Panc1 (cell line): ENCODE data around the gene CSNK1G2. TPM values are rescaled to one million over a fixed set of nuclear protein-coding genes. Genes with fewer than 3 reads are reported as not detected.

Source experiments
- ATAC-seq: fragments of 200-7000 bp; cut with Tn5 transposase; 2 replicates; pipeline ENCODE4 v1.9.1; 2020; ENCODE audit warnings: mild to moderate bottlenecking, moderate library complexity
- BruUV-seq: library from RNA; stranded (reverse); fragments of 400-500 nt; replicated peaks from 2 replicates; lab custom pipeline; 2021; lab: Mats Ljungman, UMichigan
- CTCF ChIA-PET: fragments of 300-600 bp; sonication (Branson Sonifier 250); formaldehyde crosslinking; loops from one replicate; lab custom pipeline; 2022; ENCODE audit warnings: antibody characterized with exemption; lab: Charles Lee
- POLR2A ChIA-PET: fragments of 300-600 bp; sonication (Branson Sonifier 250); formaldehyde crosslinking; loops from one replicate; lab custom pipeline; 2022; ENCODE audit warnings: antibody characterized with exemption; lab: Charles Lee
- DNase-seq: peaks from one replicate; pipeline ENCODE4 v3.0.0-alpha.2; 2010; ENCODE audit warnings: low read depth, low spot score
- H3K27ac ChIP-seq: 2 replicates; pipeline ENCODE4 v1.5.1; 2011; ENCODE audit warnings: mild to moderate bottlenecking, low read length, inconsistent platforms
- H3K27me3 ChIP-seq: fragments of 200-500 bp; sonication (Bioruptor generic); 2 replicates; pipeline ENCODE4 v1.6.0; 2014; ENCODE audit warnings: low read length, inconsistent platforms; ENCODE audit not compliant: control insufficient read depth, insufficient read depth
- H3K36me3 ChIP-seq: fragments of 200-500 bp; sonication (Bioruptor generic); 2 replicates; pipeline ENCODE4 v1.5.1; 2014; ENCODE audit warnings: inconsistent platforms, mild to moderate bottlenecking, low read length, moderate library complexity; ENCODE audit not compliant: control insufficient read depth, insufficient read depth
- H3K4me1 ChIP-seq: 2 replicates; pipeline ENCODE4 v1.5.1; 2011; ENCODE audit warnings: inconsistent platforms, mild to moderate bottlenecking, low read length, moderate library complexity; ENCODE audit not compliant: control insufficient read depth, insufficient read depth
- H3K4me3 ChIP-seq, 2 experiments: 2 replicates each; pipeline ENCODE4 v1.5.1; 2011 to 2012; ENCODE audit warnings: low read depth in 2 of 2, low read length in 2 of 2, mild to moderate bottlenecking in 2 of 2, inconsistent platforms in 1 of 2, moderate library complexity in 1 of 2
- H3K9me3 ChIP-seq: fragments of 200-500 bp; sonication (Bioruptor generic); 2 replicates; pipeline ENCODE4 v1.5.1; 2014; ENCODE audit warnings: low read depth, mild to moderate bottlenecking, inconsistent platforms, low read length, moderate library complexity; ENCODE audit not compliant: control insufficient read depth, insufficient read depth
- CTCF ChIP-seq: fragments of 450-650 bp; IDR thresholded peaks from 2 replicates; pipeline ENCODE4 v1.5.1; 2017; ENCODE audit warnings: mild to moderate bottlenecking
- POLR2AphosphoS5 ChIP-seq: IDR thresholded peaks from 2 replicates; pipeline ENCODE4 v1.6.1; 2012; ENCODE audit warnings: mild to moderate bottlenecking, low read depth, low read length, moderate library complexity
- SIN3A ChIP-seq: IDR thresholded peaks from 2 replicates; pipeline ENCODE4 v1.6.1; 2012; ENCODE audit warnings: low read depth, mild to moderate bottlenecking, low read length, moderate library complexity, borderline replicate concordance; ENCODE audit not compliant: insufficient read depth
- TCF7L2 ChIP-seq: IDR thresholded peaks from 2 replicates; pipeline ENCODE4 v1.6.1; 2011; ENCODE audit warnings: mild to moderate bottlenecking, low read depth, low read length, inconsistent platforms
- in situ Hi-C: cut with HindIII; loops from 2 replicates; pipeline ENCODE4 v1.10.0; 2016; ENCODE audit warnings: low sequenced_read_pairs, low pct_unique_long_range_greater_than_20kb
- intact Hi-C: fragments of 100-400 bp; cut with micrococcal nuclease; formaldehyde crosslinking; loops from one replicate; pipeline ENCODE4 v1.10.0; 2022; ENCODE audit not compliant: unreplicated experiment
- total RNA-seq: library from RNA; stranded (reverse); gene quantifications from one replicate; pipeline ENCODE4 v1.2.1, GENCODE V29; 2021; ENCODE audit not compliant: unreplicated experiment
- TF ChIP-seq, protein P1 (sequence below), 2 experiments: IDR thresholded peaks; 2 replicates each; pipeline ENCODE4 v1.6.1; 2011 to 2012; ENCODE audit warnings: low read depth in 2 of 2, control low read depth in 1 of 2, low read length in 1 of 2, mild to moderate bottlenecking in 1 of 2, moderate library complexity in 1 of 2; ENCODE audit not compliant: insufficient read depth in 1 of 2

Gene CSNK1G2
- total RNA-seq, 1 experiment from 2014 or later: 65.8 TPM

DNA sequence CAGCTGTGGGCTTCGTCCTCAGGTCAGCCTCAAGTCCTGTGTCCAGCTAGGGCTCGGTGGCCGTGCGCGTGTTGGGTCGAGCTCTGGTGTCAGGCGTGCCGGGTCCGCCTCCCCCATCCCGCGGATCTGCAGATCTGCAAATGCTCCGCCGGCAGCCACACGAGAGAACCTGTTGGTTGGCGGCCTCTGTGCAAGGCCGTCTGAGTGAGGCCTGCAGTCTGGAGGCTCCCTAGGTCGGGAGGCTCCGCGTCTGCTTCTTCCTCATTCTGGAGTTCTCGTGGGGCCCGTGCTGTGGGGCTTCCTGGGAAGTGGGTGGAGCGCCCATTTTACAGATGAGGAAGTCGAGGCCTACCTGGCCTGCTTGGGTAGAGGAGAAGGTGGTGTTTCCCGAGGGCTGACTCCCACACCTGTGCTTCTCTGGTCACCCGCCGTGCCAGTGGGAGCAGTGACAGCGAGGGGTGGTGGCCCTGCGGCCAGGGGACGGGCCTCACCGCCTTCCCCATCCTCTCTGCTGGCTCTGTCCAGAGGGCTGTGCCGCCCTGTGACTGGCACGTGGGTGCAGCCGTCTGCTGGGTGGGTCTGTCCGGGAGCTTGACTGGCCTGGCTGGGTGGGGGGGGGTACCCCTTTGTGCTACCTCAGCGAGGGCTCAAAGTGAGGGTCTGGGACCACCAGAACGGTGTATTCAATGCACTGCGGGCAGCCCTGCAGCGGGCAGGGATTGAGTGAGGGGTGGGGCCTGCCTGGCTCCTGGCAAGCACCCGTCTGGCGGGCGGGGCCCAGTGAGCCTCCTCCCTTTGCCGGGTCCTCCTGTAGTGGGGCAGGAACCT, 3.3 kb downstream of the CSNK1G2 start:
- DNase-seq (no peak), ATAC-seq (no peak)
- Histone ChIP-seq H3K9me3 (no peaks in the 10 kb centered on the region), H3K4me1 (peaks cover 15% of the 10 kb centered on the region), H3K27me3 (no peaks in the 10 kb centered on the region), H3K36me3 (peaks cover 7% of the 10 kb centered on the region; the same call in 1 of the 2 replicates), H3K4me3 (no peak overlapping the region), H3K27ac (no peak overlapping the region)
- intact Hi-C loops (no loop called here), in situ Hi-C loops (no loop called here)
- TF ChIP-seq TCF7L2 (no peak), SIN3A (no peak), POLR2AphosphoS5 (no peak)
- CTCF ChIA-PET: no interaction called here
- POLR2A ChIA-PET: no interaction called here
- no TSS peak for BruUV-seq

GRCh38 chr19:1944916-1945561, 4.1 kb downstream of the CSNK1G2 start:
- BruUV-seq: no TSS peak
- intact Hi-C loops: no loop called here
- no peak for DNase-seq
- in situ Hi-C loops: no loop called here
- Histone ChIP-seq H3K4me1 (peaks cover 11% of the 10 kb centered on the region), H3K4me3 (no peak overlapping the region), H3K27me3 (no peaks in the 10 kb centered on the region), H3K27ac (no peak overlapping the region), H3K9me3 (no peaks in the 10 kb centered on the region), H3K36me3 (peaks cover 7% of the 10 kb centered on the region; the same call in 1 of the 2 replicates)
- no peak for ATAC-seq
- TF ChIP-seq CTCF (no peak), SIN3A (no peak), POLR2AphosphoS5 (no peak), TCF7L2 (no peak)
- TF ChIP-seq, protein P1, sequence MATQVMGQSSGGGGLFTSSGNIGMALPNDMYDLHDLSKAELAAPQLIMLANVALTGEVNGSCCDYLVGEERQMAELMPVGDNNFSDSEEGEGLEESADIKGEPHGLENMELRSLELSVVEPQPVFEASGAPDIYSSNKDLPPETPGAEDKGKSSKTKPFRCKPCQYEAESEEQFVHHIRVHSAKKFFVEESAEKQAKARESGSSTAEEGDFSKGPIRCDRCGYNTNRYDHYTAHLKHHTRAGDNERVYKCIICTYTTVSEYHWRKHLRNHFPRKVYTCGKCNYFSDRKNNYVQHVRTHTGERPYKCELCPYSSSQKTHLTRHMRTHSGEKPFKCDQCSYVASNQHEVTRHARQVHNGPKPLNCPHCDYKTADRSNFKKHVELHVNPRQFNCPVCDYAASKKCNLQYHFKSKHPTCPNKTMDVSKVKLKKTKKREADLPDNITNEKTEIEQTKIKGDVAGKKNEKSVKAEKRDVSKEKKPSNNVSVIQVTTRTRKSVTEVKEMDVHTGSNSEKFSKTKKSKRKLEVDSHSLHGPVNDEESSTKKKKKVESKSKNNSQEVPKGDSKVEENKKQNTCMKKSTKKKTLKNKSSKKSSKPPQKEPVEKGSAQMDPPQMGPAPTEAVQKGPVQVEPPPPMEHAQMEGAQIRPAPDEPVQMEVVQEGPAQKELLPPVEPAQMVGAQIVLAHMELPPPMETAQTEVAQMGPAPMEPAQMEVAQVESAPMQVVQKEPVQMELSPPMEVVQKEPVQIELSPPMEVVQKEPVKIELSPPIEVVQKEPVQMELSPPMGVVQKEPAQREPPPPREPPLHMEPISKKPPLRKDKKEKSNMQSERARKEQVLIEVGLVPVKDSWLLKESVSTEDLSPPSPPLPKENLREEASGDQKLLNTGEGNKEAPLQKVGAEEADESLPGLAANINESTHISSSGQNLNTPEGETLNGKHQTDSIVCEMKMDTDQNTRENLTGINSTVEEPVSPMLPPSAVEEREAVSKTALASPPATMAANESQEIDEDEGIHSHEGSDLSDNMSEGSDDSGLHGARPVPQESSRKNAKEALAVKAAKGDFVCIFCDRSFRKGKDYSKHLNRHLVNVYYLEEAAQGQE (IDR thresholded peaks at IDR 0.05; ENCODE audit: insufficient read depth in 1 of 2, low read depth in 2 of 2, low read length in 1 of 2): no peak
- POLR2A ChIA-PET: no interaction called here
- CTCF ChIA-PET: no interaction called here
